Activated CD4-positive, alpha-beta T cell treated with anti-CD3 and anti-CD28 coated beads, Interleukin-2, amount 50 U/mL, for 1 hour (primary cell): ENCODE measurements around the gene ZNF536.

Source experiments
- DNase-seq: peaks from one replicate; pipeline ENCODE4 v3.0.0-alpha.2; 2020

Gene ZNF536

DNA sequence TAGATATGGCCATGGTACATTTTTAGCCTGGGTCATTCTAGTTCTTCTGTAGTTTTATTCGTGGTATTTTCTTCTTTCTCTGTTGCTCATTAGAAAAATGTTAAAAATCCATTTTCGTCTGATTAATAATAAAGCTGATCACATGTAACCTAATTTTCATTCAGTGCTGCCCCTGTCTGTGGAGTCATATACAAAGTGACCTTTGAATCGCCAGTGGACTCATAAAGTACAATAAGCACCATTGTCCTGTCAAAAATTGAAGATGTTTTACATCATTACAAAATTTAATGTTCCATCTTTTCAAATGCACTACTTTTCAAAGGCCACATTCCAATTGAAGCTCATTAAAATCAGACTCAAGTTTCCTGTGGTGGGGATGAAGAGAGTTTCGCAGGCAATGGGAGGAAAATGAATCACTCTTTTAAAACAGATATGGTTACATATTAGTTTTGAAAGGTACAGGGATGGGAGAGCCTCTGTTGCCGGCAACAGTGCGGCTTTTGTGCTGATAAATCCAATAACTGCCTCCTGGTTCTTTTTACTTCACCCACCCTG lies 205.4 kb downstream of the ZNF536 start:
- DNase-seq, result no peak

- DNase-seq, result no peak
These were observed 207.2 kb downstream of the ZNF536 start for GRCh38 chr19:30579419-30579818.

- no peak for DNase-seq
These were observed 208.5 kb downstream of the ZNF536 start for GRCh38 chr19:30580673-30581072.

DNA sequence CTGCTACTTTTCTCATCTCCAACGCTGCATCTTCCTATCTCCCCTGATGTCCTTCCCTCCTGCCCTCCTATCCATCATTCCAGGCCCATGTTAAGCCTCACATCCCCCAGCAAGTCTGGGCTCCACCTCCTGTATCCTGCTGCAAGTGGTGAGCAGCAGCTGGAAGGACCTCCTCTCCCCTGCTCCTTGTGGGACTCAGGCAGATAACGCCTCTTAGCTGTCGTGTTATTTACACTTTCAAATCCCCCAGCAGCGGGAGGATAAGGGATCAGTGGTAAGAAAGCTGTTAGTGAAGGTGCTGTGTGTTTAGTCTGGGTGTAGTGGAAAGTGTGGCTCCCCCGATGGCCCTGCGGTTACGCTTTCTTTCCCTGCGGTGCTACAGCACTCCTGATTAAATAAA lies 211.9 kb downstream of the ZNF536 start:
- DNase-seq, result no peak

- DNase-seq, result no peak
These were observed 215.7 kb downstream of the ZNF536 start for GRCh38 chr19:30587869-30588268.

- no peak for DNase-seq
These were observed 218.5 kb downstream of the ZNF536 start for GRCh38 chr19:30590596-30591229.

DNA sequence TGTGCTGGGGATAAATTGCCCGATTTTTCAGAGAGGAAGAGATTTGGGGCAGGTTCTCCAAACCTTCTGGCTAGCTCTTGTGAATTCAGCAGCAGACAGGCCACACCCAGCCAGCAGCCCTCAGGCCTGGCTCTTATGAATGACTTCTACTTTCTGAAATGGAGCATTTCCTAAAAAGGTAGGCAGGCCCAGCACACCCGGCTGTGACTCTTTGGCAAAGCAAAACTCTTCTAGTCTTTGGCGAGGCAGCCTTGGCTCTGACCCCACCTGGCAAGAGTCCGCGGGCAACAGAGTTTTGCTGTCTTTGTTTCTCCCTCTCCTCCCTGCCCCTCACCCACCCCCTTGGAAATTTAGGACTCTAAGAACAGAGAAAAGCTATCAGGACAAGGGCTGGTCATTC lies 221.2 kb downstream of the ZNF536 start:
- no peak for DNase-seq

GRCh38 chr19:30593975-30594745 lies 222.0 kb downstream of the ZNF536 start:
- no peak for DNase-seq

DNA sequence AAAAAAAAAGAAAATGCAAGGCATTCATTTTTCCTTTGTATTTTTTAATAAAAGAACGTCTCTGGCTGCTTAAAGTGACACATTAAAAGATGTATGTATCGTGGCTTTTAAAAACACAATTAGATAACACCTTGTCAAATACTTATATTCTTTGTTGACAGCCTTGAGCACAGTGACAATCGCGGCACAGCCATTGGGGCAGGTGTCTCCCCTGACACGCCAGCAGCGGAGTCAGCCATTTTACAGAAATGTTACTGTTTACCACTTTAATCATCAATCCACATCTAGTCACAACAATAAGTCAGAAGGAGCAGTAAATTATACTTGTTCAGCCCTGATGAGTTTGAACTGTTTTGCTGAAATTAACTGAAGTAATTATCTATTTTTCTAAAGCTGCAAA lies 224.1 kb downstream of the ZNF536 start:
- DNase-seq, result no peak

DNA sequence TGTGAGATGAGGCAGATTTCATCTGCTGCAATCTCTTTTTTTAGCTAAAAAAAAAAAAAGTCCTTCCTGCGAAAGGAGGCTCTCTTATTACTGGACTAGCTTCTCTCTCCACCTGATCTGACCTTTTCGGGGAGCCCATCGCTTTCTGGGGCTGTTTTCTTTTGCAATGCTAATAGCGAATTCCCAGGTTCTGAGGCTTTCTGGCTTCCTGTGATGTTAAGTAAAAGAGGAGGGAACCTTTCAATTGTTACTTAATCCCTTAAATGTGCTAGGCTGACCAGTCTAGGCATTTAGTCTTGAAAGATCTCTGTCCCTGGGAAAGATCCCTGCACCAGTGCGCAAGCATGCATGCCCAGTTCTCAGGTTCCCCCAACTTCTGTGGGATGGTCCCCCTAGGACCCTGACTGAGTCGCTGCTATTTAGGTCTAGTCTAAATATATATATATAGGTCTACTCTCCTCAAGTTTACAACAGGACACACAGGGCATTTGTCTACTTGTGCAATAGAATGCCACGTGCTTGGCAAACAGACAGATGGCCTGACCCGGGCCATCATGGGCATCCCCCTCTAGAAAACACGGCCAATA lies 224.7 kb downstream of the ZNF536 start:
- DNase-seq, result no peak

- DNase-seq, result no peak
These were observed 226.5 kb downstream of the ZNF536 start for GRCh38 chr19:30598688-30599087.

DNA sequence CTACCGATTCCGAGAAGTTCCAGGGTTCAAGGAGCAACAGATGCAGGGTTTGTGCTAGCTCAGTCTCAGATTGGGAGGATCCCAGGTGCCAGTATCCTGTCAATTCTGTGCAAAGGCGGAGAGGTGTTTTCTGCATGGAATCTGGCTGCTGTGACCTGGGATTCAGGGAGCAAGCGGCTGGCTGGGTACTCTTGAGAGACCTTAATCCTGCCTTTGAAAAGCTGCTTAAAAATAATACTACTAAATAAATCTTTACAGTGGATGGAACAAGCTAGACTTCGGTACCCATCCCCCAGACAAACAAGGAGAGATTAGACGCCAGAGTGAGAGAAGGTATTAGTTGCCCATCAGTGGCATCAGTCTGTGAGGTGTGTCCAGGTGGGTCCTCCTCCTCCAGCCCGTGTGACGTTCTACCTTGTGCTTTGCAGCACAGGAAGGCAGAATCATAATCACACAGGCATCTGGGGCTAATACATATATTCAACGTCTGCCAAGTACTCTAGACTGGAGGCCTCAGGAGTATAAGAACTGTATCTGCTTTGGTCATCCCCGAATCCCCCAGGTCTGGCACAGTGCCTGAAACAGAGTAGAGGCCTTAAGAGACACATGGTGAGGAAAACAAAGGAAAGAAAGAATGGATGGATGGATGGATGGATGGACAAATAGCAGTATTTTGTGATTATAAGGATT lies 230.6 kb downstream of the ZNF536 start:
- DNase-seq, result no peak

GRCh38 chr19:30604657-30605056 lies 232.5 kb downstream of the ZNF536 start:
- DNase-seq, result no peak

GRCh38 chr19:30605333-30605732 lies 233.1 kb downstream of the ZNF536 start:
- DNase-seq, result no peak

DNA sequence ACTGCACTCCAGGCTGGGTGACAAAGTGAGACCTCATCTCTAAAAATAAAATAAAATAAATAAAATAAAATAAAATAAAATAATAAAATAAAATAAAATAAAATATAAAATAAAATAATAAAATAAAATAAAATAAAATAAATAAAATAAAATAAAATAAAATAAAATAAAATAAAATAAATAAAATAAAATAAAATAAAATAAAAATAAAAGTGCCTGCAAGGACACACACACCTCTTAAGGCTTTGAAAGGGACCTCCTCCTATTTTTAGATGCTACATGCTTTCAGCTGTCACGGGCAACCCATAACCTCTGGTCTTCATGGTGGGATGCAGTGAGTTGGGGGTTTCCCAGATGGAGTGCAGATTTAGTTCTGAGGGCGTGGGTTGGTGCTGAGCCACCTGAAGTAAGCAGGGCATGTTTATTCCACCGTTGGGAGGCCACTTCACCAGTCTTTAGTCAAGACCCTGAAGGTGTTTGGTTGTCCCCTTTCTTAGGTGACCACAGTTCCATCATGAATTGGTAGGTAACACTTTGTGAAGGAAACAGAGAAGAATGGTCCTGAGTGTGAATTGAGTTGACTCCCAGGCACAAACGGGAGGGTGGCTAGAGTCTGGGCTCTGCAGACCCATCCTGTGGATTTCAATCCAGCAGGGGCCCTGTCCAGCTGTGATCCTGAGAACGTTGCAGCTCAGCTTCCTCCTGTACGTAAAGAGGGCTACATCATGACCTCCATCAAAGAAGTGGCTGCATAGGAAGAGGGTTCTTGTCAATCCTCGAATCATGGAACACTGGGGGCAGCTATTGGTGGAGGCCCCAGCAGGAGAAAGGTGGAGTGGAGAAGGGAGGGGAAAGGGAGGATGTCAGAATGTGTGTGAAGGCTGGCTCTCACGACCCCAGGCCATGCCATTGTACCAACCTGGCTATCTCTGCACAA lies 234.2 kb downstream of the ZNF536 start:
- no peak for DNase-seq
